Stomach (tissue), 9 donors: ENCODE results near the gene TH. TPM values are rescaled to one million over a fixed set of nuclear protein-coding genes. Genes with fewer than 3 reads are reported as not detected.

Source experiments
- DNase-seq, 2 donors: peaks; one replicate each; pipeline versions ENCODE4 v3.0.0 to v3.0.0-alpha.2; 2013 to 2019
- H3K27ac ChIP-seq, 5 donors: fragments of 200-600 bp in 4 of 5; sonication (generic) in 4 of 5; one replicate each; pipeline ENCODE4 v1.5.1; 2013 to 2019; ENCODE audit warnings: mild to moderate bottlenecking in 1 of 5, moderate library complexity in 1 of 5
- H3K27me3 ChIP-seq, 3 donors: fragments of 200-600 bp; sonication (generic); one replicate each; pipeline ENCODE4 v1.5.1; 2017 to 2019; ENCODE audit warnings: mixed run types in 1 of 3
- H3K36me3 ChIP-seq, 4 donors: fragments of 200-600 bp; sonication (generic); 1 replicate in 3 of 4; 2 replicates in 1 of 4; pipeline ENCODE4 v1.5.1; 2016 to 2019
- H3K4me1 ChIP-seq, 4 donors: fragments of 200-600 bp; sonication (generic); one replicate each; pipeline ENCODE4 v1.5.1; 2016 to 2019
- H3K4me3 ChIP-seq, 4 donors: fragments of 200-600 bp; sonication (generic) in 3 of 4; one replicate each; pipeline ENCODE4 v1.5.1; 2016 to 2019; ENCODE audit warnings: mild to moderate bottlenecking in 1 of 4
- H3K9me3 ChIP-seq, 4 donors: fragments of 200-600 bp; sonication (generic); one replicate each; pipeline ENCODE4 v1.5.1; 2016 to 2019
- EP300 ChIP-seq: sonication (generic); formaldehyde crosslinking; IDR thresholded peaks from one replicate; pipeline ENCODE4 v1.6.1; 2017; ENCODE audit warnings: antibody characterized with exemption
- POLR2A ChIP-seq, 4 donors: fragments of 450-650 bp; IDR thresholded peaks; one replicate each; pipeline ENCODE4 v1.6.1; 2016; ENCODE audit warnings: antibody characterized with exemption in 4 of 4, control low read depth in 2 of 4, mild to moderate bottlenecking in 1 of 4, moderate library complexity in 1 of 4
- POLR2AphosphoS5 ChIP-seq, 3 donors: sonication (generic); formaldehyde crosslinking; IDR thresholded peaks; one replicate each; pipeline ENCODE4 v1.6.1; 2016; ENCODE audit warnings: antibody characterized with exemption in 3 of 3
- WGBS, 5 donors: extraction: QIAGEN DNeasy Blood & Tissue Kit in 3 of 5; methylation state at CpG; one replicate each; pipeline versions ENCODE4 v1.1.5 to v1.1.7; 2013 to 2018; 5-methylcytosine and 5-hydroxymethylcytosine counted together
- intact Hi-C: fragments of 100-400 bp; cut with DNase I; formaldehyde crosslinking; loops from one replicate; pipeline ENCODE4 v1.15.1; 2023; ENCODE audit warnings: low total_unique reads
- polyA plus RNA-seq, 3 donors: library from polyadenylated mRNA; stranded (reverse); fragments of 200-250 nt; gene quantifications; one replicate each; pipeline ENCODE4 v1.2.3, GENCODE V29; 2013
- total RNA-seq, 5 donors: library from RNA; depleted of rRNA; stranded (reverse); fragments of >200 nt; gene quantifications; one replicate each; pipeline versions ENCODE4 v1.1.0 to v1.2.3, GENCODE V29; 2014 to 2016
- TF ChIP-seq, protein P1 (sequence below), 7 experiments: fragments of 450-650 bp in 4 of 7; fragments of 200-600 bp in 3 of 7; sonication (generic) in 3 of 7; IDR thresholded peaks; one replicate each; pipeline ENCODE4 v1.5.1; 2016 to 2019; ENCODE audit warnings: antibody characterized with exemption in 7 of 7, control low read depth in 2 of 7, mild to moderate bottlenecking in 1 of 7
- donor health status: healthy with polysubstance abuse.
- donor health status: Bipolar disorder and iron deficiency.
- donor health status: healthy.

The TH gene
- total and polyA plus RNA-seq, 8 donors, result 0.13 to 1.7 TPM; not detected in 6

DNA sequence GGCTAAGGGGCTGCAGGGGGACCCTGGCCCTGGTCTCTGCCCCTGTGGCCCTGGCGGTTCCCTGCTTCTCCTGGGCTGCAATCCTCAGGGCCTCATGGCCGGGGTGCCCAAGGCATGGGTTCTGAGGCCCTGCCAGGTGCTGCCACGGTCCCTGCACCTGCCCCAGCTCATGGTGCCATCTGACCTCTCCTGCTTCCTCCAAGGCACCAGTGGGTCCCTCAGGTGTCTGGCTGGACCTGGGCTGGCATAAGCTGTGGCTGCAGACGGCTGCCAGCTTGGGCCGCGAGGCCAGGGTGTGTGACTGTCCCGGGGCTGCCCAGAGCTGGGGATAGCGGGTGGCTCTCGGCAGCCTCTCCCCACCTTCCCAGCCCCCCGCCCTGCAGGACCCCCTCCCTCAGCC lies 12.6 kb downstream of the TH start:
- 69 to 100% (median 73%) methylated on average over 1 to 10 of the region's 10 CpGs for WGBS, 5 donors
- intact Hi-C loops, result loop anchor here (10.0 kb wide), 1 partner anchor 504 kb away; no protein-coding TSS in a partner anchor
- Histone ChIP-seq H3K4me3 (no peak overlapping the region), H3K9me3 (no peaks in the 10 kb centered on the region), H3K36me3 (no peaks in the 10 kb centered on the region), H3K4me1 (no peaks in the 10 kb centered on the region), H3K27me3 (peaks cover 0 to 72% (median 14%) of the 10 kb centered on the region in 3 donors), H3K27ac (no peak overlapping the region)
- no peak for DNase-seq
- TF ChIP-seq EP300 (no peak), POLR2A (IDR thresholded peaks at IDR 0.05) (no peak), POLR2AphosphoS5 (IDR thresholded peaks at IDR 0.05) (no peak)
- TF ChIP-seq, protein P1, sequence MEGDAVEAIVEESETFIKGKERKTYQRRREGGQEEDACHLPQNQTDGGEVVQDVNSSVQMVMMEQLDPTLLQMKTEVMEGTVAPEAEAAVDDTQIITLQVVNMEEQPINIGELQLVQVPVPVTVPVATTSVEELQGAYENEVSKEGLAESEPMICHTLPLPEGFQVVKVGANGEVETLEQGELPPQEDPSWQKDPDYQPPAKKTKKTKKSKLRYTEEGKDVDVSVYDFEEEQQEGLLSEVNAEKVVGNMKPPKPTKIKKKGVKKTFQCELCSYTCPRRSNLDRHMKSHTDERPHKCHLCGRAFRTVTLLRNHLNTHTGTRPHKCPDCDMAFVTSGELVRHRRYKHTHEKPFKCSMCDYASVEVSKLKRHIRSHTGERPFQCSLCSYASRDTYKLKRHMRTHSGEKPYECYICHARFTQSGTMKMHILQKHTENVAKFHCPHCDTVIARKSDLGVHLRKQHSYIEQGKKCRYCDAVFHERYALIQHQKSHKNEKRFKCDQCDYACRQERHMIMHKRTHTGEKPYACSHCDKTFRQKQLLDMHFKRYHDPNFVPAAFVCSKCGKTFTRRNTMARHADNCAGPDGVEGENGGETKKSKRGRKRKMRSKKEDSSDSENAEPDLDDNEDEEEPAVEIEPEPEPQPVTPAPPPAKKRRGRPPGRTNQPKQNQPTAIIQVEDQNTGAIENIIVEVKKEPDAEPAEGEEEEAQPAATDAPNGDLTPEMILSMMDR (IDR thresholded peaks at IDR 0.05), result no peak

DNA sequence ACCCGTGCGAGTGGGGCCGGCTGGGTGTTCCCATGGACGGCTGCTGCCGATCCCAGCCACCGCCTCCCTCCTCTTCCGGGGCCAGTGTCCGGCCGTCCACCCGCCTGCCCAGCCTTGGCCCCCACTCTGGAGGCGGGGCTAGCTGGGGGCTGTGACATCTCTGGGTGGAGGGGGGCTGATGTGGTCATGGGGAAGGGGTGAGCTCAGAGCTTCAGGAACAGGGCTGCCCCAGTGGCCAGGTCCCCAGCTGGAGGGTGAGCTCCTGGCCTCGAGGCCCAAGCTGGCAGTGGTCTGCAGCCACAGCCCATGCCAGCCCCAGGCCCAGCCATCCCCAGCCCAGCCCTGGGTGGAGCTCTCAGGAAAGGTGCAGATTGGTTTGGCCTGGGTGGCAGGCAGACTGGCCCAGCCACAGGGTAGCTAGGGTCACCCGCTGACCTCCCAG lies 13.3 kb downstream of the TH start:
- 56 to 64% (median 62%) methylated on average over 13 of the region's 13 CpGs; no CpG with 5 or more reads in 1 of the 5 donors for WGBS, 5 donors
- intact Hi-C loops, result loop anchor here (10.0 kb wide), 1 partner anchor 504 kb away; no protein-coding TSS in a partner anchor
- Histone ChIP-seq H3K27me3 (peaks cover 0 to 66% (median 14%) of the 10 kb centered on the region in 3 donors), H3K9me3 (no peaks in the 10 kb centered on the region), H3K27ac (no peak overlapping the region), H3K4me1 (no peaks in the 10 kb centered on the region), H3K4me3 (no peak overlapping the region), H3K36me3 (no peaks in the 10 kb centered on the region)
- DNase-seq, result peak in 1 of 2 donors; percentile 59
- TF ChIP-seq POLR2AphosphoS5 (IDR thresholded peaks at IDR 0.05) (no peak), POLR2A (IDR thresholded peaks at IDR 0.05) (no peak), EP300 (no peak)
- TF ChIP-seq, protein P1 (IDR thresholded peaks at IDR 0.05), result no peak

DNA sequence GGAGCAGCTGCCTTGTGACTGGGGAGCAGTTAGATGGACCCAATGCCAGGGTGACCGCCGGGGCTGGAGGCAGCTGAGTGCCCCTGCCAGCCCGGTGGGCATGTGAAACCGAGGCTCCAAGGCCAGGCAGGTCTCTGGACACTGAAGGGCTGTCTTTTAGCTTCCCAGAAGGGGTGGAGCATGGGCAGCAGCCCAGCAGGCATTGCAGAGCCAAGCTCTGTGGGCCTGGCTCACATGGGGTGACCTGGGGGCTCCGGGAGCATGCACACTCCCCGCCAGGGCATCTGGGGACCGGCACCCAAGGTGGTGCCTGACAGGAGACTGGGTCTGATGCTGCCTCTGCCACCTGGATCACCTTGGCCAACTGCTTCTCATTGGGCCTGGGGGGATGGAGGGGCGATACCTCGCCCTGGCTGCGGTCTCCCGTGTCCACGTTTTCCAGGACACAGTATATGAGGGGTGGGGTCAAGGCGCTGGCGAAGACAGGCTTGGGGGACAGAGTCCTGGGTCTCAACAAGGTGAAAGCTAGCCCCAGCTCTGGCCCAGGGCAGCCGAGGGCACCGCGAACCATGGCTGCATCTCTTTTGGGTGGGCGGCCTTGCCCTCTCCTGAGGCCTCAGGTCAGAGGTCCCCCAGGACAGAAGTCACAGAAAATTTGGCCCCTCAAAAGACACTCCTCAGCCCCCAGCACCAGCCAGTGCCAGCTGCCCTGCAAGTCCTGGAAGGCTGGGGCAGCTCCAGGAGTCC lies 14.1 kb downstream of the TH start:
- H3K36me3 ChIP-seq, result no peaks in the 10 kb centered on the region
- no peaks in the 10 kb centered on the region for H3K9me3 ChIP-seq
- TF ChIP-seq POLR2A (IDR thresholded peaks at IDR 0.05) (no peak), POLR2AphosphoS5 (IDR thresholded peaks at IDR 0.05) (no peak), EP300 (no peak)
- TF ChIP-seq, protein P1 (IDR thresholded peaks at IDR 0.05), result no peak
- peaks cover 0 to 57% (median 14%) of the 10 kb centered on the region in 3 donors for H3K27me3 ChIP-seq
- DNase-seq, result no peak
- intact Hi-C loops, result loop anchor here (10.0 kb wide), 1 partner anchor 503 kb away; no protein-coding TSS in a partner anchor
- 70 to 82% (median 76%) methylated on average over 11 to 18 of the region's 18 CpGs for WGBS, 5 donors
- no peak overlapping the region for H3K27ac ChIP-seq
- H3K4me3 ChIP-seq, result no peak overlapping the region
- H3K4me1 ChIP-seq, result no peaks in the 10 kb centered on the region

DNA sequence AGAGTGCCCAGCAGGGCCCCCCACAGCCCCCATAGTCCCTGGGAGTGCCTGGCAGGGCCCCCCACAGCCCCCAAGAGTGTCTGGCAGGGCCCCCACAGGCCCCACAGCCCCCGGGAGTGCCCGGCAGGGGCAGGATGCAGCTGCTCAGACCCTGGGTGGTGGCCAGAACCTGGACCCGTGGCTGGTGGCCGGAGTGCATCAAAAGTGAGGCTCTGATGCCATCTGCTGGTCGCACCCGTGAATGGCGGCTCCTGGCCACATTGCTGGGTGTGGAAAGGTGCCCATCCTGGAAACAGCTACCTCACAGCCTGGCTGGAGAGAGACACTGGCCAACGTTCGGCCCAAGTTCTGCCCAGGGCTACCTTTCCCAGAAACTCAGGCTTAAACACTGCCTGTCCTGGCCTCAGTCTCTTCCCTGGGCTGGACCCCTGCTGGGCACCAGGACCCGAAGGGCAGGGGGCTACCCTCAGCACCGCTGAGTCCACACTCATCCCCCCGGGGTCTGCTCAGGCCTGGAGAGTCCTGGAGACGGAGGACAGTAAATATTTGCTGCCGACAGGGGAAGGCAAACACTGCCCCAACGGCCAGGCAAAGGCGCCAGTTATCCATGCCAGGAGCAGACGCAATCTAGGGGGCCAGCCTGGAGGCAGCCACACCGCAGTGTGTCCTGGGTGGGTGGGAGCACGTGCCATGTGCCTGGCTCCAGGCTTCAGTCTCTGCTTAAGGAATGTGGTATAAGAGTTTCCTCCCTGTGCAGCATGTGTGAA lies 15.0 kb downstream of the TH start:
- no peaks in the 10 kb centered on the region for H3K9me3 ChIP-seq
- TF ChIP-seq POLR2A (IDR thresholded peaks at IDR 0.05), result no peak
- TF ChIP-seq, protein P1 (IDR thresholded peaks at IDR 0.05), result peak in 5 of 7 experiments; percentile 51 to 76 (median 73)
- intact Hi-C loops, result loop anchor here (10.0 kb wide), 1 partner anchor 502 kb away; no protein-coding TSS in a partner anchor
- H3K4me1 ChIP-seq, result peaks cover 2 to 4% (median 4%) of the 10 kb centered on the region in 4 donors
- WGBS, 5 donors, result 19 to 32% (median 24%) methylated on average over 8 to 19 of the region's 19 CpGs
- peaks cover 0 to 50% (median 10%) of the 10 kb centered on the region in 3 donors for H3K27me3 ChIP-seq
- peak; percentile 85 to 86 for DNase-seq
- no peaks in the 10 kb centered on the region for H3K36me3 ChIP-seq
- no peak overlapping the region for H3K27ac ChIP-seq
- H3K4me3 ChIP-seq, result no peak overlapping the region
